ENCODE data around the gene SHD. TPM values are rescaled to one million over a fixed set of nuclear protein-coding genes. Genes with fewer than 3 reads are reported as not detected.
A peak's percentile ranks its signal among the peaks of the same experiment; 100 is the strongest.

Gene SHD
- total RNA-seq, 1 experiment from 2014 or later: not detected

GRCh38 chr19:4291184-4291732 is 12.2 kb downstream of the SHD start:
- DNase-seq (ENCODE audit: low read depth): no peak
- in situ Hi-C loops (cut with HindIII; ENCODE audit: low pct_unique_long_range_greater_than_20kb, low sequenced_read_pairs): no loop called here

GRCh38 chr19:4292515-4292914 is 13.4 kb downstream of the SHD start:
- no peak for DNase-seq (ENCODE audit: low read depth)
- in situ Hi-C loops (cut with HindIII; ENCODE audit: low pct_unique_long_range_greater_than_20kb, low sequenced_read_pairs): no loop called here

GRCh38 chr19:4294389-4294788 is 15.3 kb downstream of the SHD start:
- no peak for DNase-seq (ENCODE audit: low read depth)
- in situ Hi-C loops (cut with HindIII; ENCODE audit: low pct_unique_long_range_greater_than_20kb, low sequenced_read_pairs): no loop called here

GRCh38 chr19:4295972-4296771 is 17.1 kb downstream of the SHD start:
- in situ Hi-C loops (cut with HindIII; ENCODE audit: low pct_unique_long_range_greater_than_20kb, low sequenced_read_pairs): no loop called here
- DNase-seq (ENCODE audit: low read depth): no peak

GRCh38 chr19:4297901-4298809 is 19.1 kb downstream of the SHD start:
- no peak for DNase-seq (ENCODE audit: low read depth)
- in situ Hi-C loops (cut with HindIII; ENCODE audit: low pct_unique_long_range_greater_than_20kb, low sequenced_read_pairs): no loop called here

- no peak for DNase-seq (ENCODE audit: low read depth)
- in situ Hi-C loops (cut with HindIII; ENCODE audit: low pct_unique_long_range_greater_than_20kb, low sequenced_read_pairs): no loop called here
Observed at GRCh38 chr19:4298810-4299550, 19.9 kb downstream of the SHD start.

- DNase-seq (ENCODE audit: low read depth): no peak
- in situ Hi-C loops (cut with HindIII; ENCODE audit: low pct_unique_long_range_greater_than_20kb, low sequenced_read_pairs): no loop called here
Observed at GRCh38 chr19:4300589-4300988, 21.5 kb downstream of the SHD start.

- in situ Hi-C loops (cut with HindIII; ENCODE audit: low pct_unique_long_range_greater_than_20kb, low sequenced_read_pairs): no loop called here
- no peak for DNase-seq (ENCODE audit: low read depth)
Observed at GRCh38 chr19:4301590-4302242, 22.6 kb downstream of the SHD start.

- in situ Hi-C loops (cut with HindIII; ENCODE audit: low pct_unique_long_range_greater_than_20kb, low sequenced_read_pairs): no loop called here
- no peak for DNase-seq (ENCODE audit: low read depth)
Observed at GRCh38 chr19:4302243-4302640, 23.2 kb downstream of the SHD start, which contains the start of gene TMIGD2. TMIGD2 (minus strand) TSS chr19:4302389; CDS start chr19:4302385, 4 bp downstream.

- in situ Hi-C loops (cut with HindIII; ENCODE audit: low pct_unique_long_range_greater_than_20kb, low sequenced_read_pairs): no loop called here
- DNase-seq (ENCODE audit: low read depth): no peak
Observed at GRCh38 chr19:4303819-4304537, 24.9 kb downstream of the SHD start.

GRCh38 chr19:4304538-4305256 is 25.6 kb downstream of the SHD start, which contains the start of gene FSD1:
FSD1 (plus strand) TSS chr19:4304598; CDS start chr19:4304747, 149 bp downstream.
- DNase-seq (ENCODE audit: low read depth): peak; percentile 33
- in situ Hi-C loops (cut with HindIII; ENCODE audit: low pct_unique_long_range_greater_than_20kb, low sequenced_read_pairs): no loop called here

GRCh38 chr19:4305257-4305612 is 26.2 kb downstream of the SHD start:
- in situ Hi-C loops (cut with HindIII; ENCODE audit: low pct_unique_long_range_greater_than_20kb, low sequenced_read_pairs): no loop called here
- DNase-seq (ENCODE audit: low read depth): no peak

GRCh38 chr19:4305659-4306058 is 26.6 kb downstream of the SHD start:
- DNase-seq (ENCODE audit: low read depth): no peak
- in situ Hi-C loops (cut with HindIII; ENCODE audit: low pct_unique_long_range_greater_than_20kb, low sequenced_read_pairs): no loop called here

- in situ Hi-C loops (cut with HindIII; ENCODE audit: low pct_unique_long_range_greater_than_20kb, low sequenced_read_pairs): no loop called here
- DNase-seq (ENCODE audit: low read depth): peak; percentile 100
Observed at GRCh38 chr19:4310247-4311121, 31.4 kb downstream of the SHD start.

- in situ Hi-C loops (cut with HindIII; ENCODE audit: low pct_unique_long_range_greater_than_20kb, low sequenced_read_pairs): no loop called here
- DNase-seq (ENCODE audit: low read depth): peak; percentile 49
Observed at GRCh38 chr19:4313847-4314490, 34.9 kb downstream of the SHD start.
